Measurements from ENCODE around the gene DNAH10.

The DNAH10 gene

GRCh38 chr12:123843912-123844748 lies 82.0 kb downstream of the DNAH10 start:
- DNase-seq: no peak

DNA sequence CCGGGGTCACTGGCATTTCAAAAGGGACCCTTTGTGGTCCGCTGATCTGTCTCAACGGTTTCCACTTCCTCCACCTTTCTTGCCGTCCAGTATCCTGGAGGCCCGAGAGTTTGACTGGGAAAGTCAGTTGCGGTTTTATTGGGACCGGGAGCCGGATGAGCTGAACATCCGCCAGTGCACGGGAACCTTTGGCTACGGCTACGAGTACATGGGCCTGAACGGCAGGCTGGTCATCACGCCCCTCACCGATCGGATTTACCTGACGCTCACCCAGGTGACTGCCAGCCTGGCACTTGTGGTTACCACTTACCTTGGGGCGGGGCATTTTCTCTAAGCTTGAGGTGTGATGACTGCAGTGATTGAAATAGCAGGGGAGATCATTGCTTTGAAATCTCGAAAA lies 83.8 kb downstream of the DNAH10 start:
- DNase-seq: no peak

GRCh38 chr12:123846340-123846739 lies 84.2 kb downstream of the DNAH10 start:
- no peak for DNase-seq

- DNase-seq: no peak
These were observed 84.9 kb downstream of the DNAH10 start for GRCh38 chr12:123847019-123847418.

- DNase-seq: no peak
These were observed 85.8 kb downstream of the DNAH10 start for GRCh38 chr12:123847876-123848275.

DNA sequence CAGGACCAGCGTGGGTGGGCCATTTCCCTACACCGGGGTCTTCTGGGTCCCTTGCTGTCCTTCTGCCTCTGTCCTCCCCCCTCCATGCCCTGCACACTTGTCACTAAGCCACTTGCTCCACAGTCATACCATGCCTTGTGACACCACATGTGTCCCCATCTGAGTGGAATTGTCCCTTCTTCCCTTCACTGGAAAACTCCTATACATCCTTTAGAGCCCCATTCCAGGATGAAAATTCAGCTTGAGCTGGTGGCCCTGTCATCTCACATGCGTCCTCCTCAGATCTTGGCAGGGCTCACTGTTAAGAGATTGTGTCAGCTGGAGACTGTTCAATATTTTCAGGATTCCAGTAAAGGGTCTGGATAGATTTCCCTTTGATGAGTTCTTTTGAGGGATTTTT lies 87.4 kb downstream of the DNAH10 start:
- DNase-seq: no peak

GRCh38 chr12:123850246-123851134 lies 88.4 kb downstream of the DNAH10 start:
- DNase-seq: no peak

DNA sequence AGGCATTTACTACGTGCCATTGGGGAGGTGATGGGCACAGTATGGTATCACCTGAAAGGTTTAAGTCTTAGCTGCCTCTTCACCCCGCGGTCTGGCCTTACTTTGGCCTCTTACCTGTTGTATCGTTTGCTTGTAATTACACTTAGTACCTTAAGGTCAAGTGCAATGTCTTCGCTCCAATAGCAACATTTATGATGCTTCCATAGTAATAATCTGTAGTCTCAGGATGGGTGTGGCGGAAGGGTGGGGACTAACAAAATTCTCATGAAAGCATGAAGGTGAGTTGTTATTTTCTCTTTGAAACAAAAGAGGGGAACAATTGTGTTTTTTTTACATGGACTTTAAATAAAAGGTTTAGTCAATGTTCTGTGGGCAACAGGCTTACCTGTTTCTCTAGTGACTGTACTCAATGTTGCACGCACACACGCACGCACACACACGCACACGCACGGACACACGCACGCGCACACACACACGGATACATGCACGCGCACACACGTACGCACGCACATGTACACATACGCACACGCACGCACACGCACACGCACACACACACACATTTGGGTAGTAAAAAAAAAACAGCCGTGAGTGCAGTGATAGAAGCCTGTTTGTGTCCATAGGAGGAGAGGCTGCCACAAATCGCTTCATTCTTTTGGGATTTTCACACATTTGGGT lies 91.4 kb downstream of the DNAH10 start:
- no peak for DNase-seq

DNA sequence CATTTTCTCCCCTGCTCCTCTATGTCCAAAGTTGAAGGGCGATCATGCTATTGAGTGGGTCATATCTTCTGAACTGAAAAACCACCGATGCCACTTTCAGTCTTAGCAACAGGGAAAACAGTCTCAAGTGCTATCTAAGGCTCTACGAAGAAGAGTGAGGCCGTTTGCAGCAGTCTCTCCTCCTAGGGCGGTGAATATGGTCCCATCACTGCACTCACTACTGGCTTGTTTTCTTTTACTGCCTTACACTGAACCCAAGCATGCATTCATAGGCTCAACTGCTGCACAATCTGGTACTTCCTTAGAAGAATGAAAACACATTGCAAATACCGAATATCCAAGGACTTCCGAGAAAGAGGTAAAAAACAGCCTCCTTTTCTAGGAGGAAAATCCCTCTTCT lies 92.1 kb downstream of the DNAH10 start:
- DNase-seq: no peak

- no peak for DNase-seq
These were observed 92.8 kb downstream of the DNAH10 start for GRCh38 chr12:123854918-123855317.

- DNase-seq: no peak
These were observed 94.6 kb downstream of the DNAH10 start for GRCh38 chr12:123856681-123857080.

GRCh38 chr12:123858176-123858575 lies 96.1 kb downstream of the DNAH10 start:
- no peak for DNase-seq

- no peak for DNase-seq
These were observed 96.9 kb downstream of the DNAH10 start for GRCh38 chr12:123859035-123859434.

- DNase-seq: no peak
These were observed 98.3 kb downstream of the DNAH10 start for GRCh38 chr12:123860377-123860776.

GRCh38 chr12:123861392-123861791 lies 99.3 kb downstream of the DNAH10 start:
- DNase-seq: no peak

DNA sequence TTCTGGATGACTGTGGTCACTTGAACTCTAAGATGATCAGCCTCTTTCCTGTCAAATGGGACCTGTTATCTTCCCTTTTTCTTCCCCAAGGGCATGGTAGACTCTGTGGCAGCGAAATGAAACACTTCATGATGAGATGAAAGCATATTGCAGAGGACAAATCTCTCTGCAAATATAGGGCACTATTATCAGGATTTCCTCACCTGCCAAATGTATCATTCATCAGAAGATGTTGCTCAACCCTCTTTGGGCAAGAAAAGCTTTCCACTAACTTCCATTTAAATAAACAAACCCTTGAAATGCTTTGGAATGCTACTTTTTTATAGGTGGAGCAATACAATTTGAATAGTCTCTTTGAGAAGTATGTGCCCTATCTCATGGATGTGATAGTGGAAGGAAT lies 105.0 kb downstream of the DNAH10 start:
- no peak for DNase-seq

DNA sequence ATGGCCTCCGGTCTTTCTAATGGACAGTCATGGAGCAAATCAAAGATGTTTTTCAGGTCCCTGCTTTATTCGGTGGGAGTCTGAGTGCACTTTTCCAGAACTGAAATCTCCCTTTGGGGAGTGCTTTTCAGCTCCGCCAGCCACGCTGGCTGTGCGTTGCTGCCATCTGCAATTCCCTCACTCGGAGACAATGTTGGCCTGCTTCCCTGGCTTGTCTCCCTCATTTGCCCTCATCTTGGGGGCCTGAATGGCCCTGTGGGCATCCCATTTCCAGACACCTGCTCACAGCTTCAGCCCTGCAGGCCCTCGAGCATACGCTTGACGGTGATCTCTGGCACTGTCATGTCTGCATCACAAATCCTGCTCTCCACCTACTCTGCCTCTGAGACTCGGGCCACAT lies 106.7 kb downstream of the DNAH10 start:
- DNase-seq: no peak

- no peak for DNase-seq
These were observed 111.7 kb downstream of the DNAH10 start for GRCh38 chr12:123873793-123874192.

DNA sequence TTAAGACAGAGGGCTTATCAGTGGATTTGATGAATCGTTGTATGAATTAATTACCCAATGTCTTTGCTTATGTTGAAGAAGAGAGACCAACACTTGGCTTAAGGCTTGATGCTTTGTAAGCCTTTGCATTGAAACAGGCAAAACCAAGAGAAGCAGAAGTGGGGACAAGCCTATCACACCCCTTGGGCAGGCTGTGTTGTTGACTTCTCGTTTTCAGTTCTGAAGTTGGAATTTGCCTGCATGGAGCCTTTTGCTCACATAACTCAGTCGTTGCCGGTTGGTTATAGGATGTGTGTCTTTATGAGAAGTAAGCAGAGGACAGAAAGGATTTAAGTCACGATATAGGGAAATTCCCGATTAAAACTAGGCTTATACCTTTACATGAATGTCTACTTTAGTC lies 115.9 kb downstream of the DNAH10 start:
- DNase-seq: no peak

GRCh38 chr12:123879101-123879500 lies 117.0 kb downstream of the DNAH10 start:
- no peak for DNase-seq

DNA sequence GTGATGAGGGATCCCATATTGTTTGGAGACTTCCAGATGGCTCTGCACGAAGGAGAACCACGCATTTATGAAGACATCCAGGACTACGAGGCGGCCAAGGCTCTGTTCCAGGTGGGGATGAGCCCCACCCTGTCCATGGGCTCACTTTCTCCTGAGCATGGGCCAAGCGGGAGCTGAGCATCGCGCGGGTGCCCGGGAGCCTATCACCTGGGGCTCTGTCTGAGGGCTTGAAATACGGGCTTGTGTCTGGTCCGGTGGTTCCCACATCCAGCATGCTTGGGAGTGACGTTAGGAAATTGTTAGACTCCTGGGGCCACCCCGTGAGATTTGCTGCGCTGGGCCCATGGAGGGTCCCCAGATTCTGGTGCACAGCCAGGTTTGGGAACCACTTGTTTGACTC lies 117.6 kb downstream of the DNAH10 start:
- DNase-seq: no peak

- no peak for DNase-seq
These were observed 120.1 kb downstream of the DNAH10 start for GRCh38 chr12:123882161-123882705.

GRCh38 chr12:123886258-123886657 lies 124.2 kb downstream of the DNAH10 start:
- DNase-seq: no peak
